Bronchial smooth muscle cell (primary cell): ENCODE results near the gene FBXO31. TPM values are rescaled to one million over a fixed set of nuclear protein-coding genes. Genes with fewer than 3 reads are reported as not detected.

ENCODE experiments used
- total RNA-seq: library from RNA; depleted of rRNA; stranded (reverse); fragments of >200 nt; gene quantifications from 2 replicates; pipeline ENCODE4 v1.2.1, GENCODE V29; 2014

The FBXO31 gene, protein sequence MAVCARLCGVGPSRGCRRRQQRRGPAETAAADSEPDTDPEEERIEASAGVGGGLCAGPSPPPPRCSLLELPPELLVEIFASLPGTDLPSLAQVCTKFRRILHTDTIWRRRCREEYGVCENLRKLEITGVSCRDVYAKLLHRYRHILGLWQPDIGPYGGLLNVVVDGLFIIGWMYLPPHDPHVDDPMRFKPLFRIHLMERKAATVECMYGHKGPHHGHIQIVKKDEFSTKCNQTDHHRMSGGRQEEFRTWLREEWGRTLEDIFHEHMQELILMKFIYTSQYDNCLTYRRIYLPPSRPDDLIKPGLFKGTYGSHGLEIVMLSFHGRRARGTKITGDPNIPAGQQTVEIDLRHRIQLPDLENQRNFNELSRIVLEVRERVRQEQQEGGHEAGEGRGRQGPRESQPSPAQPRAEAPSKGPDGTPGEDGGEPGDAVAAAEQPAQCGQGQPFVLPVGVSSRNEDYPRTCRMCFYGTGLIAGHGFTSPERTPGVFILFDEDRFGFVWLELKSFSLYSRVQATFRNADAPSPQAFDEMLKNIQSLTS
- total RNA-seq, result 29.6 and 41.6 TPM in 2 replicates

GRCh38 chr16:87383505-87384161, at the start of gene FBXO31:
Gene FBXO31 (minus strand): TSS chr16:87383776. CDS start chr16:87383744, 32 bp downstream.

GRCh38 chr16:87391950-87392820, 8.6 kb upstream of the FBXO31 start, which contains the start of gene MAP1LC3B:
Gene MAP1LC3B (plus strand): TSS chr16:87392336. CDS start chr16:87392428, 92 bp downstream.

GRCh38 chr16:87316923-87317749, 66.4 kb downstream of the FBXO31 start, which contains the start of gene C16orf95:
Gene C16orf95 (minus strand): TSS chr16:87317392. CDS start chr16:87317242, 150 bp downstream.

Other genes starting within 250 kb of the FBXO31 start
- gene C16orf95, start 66.4 kb downstream of the FBXO31 start, total RNA-seq, result 4.7 and 7.1 TPM in 2 replicates
- gene MAP1LC3B, start 8.6 kb upstream of the FBXO31 start, total RNA-seq, result 22.9 and 24.0 TPM in 2 replicates
- 9.1 and 14.0 TPM in 2 replicates for gene ZCCHC14, start 109.2 kb upstream of the FBXO31 start, total RNA-seq
- under 0.01 TPM in 1 of 2 replicates, not detected in the other for gene JPH3, start 218.7 kb upstream of the FBXO31 start, total RNA-seq